Activated CD4-positive, alpha-beta T cell treated with anti-CD3 and anti-CD28 coated beads for 4 hours (primary cell): ENCODE data around the gene AP1S3.
"Not testable (repeated sequence)": the region's sequence is repeated elsewhere in the genome, so short reads cannot be mapped to it uniquely, and the experiment has no call there.

Experiments used
- DNase-seq, 2 donors: peaks; one replicate each; pipeline ENCODE4 v3.0.0-alpha.2; 2020

Gene AP1S3

GRCh38 chr2:223797811-223798721 lies 39.3 kb downstream of the AP1S3 start:
- DNase-seq: no peak

GRCh38 chr2:223797037-223797436 lies 40.3 kb downstream of the AP1S3 start:
- DNase-seq: no peak

DNA sequence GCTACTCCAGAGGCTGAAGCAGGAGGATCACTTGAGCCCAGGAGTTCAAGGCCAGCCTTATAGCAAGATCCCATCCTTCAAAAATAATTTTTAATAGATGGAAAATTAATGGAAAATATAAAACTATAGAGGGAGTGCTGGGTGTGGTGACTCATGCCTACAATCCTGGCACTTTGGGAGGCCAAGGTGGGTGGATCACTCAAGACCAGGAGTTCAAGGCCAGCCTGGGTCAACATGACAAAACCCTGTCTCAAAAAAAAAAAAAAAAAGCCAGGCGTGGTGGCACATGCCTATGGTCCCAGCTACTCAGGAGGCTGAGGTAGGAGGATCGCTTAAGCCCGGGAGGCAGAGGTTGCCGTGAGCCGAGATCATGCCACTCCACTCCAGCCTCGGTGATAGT lies 48.0 kb downstream of the AP1S3 start:
- no peak for DNase-seq

DNA sequence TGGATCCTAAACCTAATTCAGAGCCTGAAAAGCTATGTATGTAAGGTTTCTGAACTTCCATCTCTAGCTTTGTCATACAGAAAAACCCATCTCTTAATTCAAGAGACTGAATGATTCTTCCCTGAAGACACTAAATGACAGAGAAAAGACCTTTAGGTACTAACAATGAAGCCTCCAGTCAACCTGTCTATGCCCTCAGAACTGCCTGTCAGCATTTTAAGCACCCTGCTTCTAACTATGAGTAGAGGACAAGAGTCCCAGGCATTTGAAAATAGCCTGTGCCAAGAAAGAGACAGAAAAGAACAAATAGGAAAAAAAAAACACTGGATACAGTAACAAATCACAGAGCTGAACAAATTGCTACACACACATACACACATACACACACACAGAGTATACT lies 48.6 kb downstream of the AP1S3 start:
- no peak for DNase-seq

- not testable (repeated sequence) for DNase-seq
Observed at GRCh38 chr2:223788106-223788505, 49.3 kb downstream of the AP1S3 start.

GRCh38 chr2:223787358-223787757 lies 50.0 kb downstream of the AP1S3 start:
- no peak for DNase-seq

- DNase-seq: no peak
Observed at GRCh38 chr2:223786943-223787342, 50.4 kb downstream of the AP1S3 start.

DNA sequence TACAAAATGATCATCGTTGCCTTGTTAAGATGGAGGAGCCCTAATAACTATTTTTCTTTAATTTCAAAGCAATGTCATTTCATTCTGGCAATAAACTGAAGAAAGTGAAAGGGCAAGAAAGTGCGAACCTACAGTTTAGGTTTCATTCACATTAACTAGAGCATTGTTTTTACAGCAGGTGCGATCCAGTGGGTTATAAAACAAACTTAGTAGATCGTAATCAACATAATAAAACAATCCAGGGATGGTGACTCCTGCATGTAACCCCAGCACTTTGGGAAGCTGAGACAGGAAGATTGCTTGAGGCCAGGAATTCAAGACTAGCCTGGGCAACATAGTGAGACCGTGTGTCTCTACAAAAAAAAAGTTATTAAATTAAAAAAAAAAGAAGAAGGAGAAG lies 51.1 kb downstream of the AP1S3 start:
- no peak for DNase-seq

DNA sequence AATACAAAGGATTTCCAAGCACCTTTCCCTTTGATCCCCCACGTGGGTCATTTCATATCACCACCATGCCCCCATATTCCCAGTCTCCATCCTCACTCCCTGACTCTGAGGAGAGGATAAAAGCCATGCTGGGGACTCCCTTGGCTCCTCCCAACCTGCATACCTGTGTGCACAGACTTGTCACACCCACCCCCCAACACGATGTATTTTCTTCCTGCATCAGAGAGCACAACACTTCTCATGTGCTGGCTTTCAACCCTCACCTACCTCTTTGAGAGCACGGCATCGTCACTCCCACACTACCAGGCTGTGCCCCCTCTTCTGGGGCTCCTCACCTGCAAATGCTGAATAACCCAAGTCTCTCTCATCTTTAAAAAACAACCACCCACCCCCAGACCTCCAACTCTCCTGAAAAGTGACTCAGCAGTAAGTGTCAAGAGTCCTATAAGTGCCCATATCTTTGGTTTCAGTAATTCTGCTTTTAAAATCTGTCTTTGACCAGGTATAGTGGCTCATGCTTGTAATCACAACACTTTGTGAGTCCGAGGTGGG lies 53.1 kb downstream of the AP1S3 start:
- no peak for DNase-seq

- no peak for DNase-seq
Observed at GRCh38 chr2:223782629-223783028, 54.8 kb downstream of the AP1S3 start.

DNA sequence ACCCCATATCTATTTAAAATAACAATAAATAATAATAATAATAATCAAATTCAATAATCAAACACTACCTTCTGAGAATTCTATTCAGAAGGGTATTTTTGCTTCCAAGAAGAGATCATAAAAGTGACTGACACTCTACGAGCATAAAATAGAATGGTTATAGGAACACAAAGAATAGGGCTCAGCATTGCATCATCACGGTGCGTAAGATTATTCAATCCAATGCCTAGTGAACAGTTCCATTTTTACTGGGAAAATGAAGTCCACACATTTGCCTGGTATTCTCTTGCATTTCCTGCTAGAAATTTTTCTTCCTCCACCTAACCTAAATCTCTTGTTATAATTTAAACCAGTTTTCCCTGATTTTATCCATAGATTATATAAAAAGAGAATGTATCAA lies 55.8 kb downstream of the AP1S3 start:
- DNase-seq: no peak

DNA sequence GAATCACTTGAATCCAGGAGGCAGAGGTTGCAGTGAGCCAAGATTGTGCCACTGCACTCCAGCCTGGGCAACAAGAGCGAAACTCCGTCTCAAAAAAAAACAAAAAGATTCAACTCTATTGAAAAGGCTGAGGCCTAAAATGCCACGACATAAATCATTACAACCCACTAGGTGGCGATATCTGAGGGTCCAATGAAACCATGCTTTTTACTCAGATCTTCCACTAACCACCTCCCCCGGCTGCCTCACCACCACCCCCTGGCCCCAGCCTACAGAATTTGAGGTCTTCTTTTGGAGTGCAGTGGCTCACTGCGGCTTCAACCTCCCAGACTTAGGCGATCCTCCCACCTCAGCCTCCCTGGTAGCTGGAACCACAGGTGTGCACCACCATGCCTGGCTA lies 57.5 kb downstream of the AP1S3 start:
- DNase-seq: peak; percentile 44 to 45

GRCh38 chr2:223774193-223774592 lies 63.2 kb downstream of the AP1S3 start:
- no peak for DNase-seq

DNA sequence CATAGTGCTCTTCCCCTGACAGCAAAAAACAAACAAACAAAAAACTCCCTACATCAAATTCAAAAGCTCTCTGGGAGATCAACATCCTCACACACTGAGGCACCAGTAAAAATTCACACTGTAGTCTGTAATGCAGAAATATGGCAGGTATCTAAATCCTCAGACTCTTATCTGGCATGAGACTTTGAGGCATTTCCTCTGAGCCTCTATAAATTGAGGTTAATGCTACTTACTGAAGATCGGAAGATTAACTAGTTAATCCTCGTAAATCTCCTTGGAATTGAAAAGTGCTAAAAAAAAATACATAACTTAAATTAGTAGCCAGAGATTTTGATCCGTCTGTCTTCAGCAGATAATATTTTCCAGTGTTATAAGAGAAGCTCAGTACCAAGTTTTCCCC lies 65.0 kb downstream of the AP1S3 start:
- DNase-seq: no peak

- no peak for DNase-seq
Observed at GRCh38 chr2:223771475-223771874, 65.9 kb downstream of the AP1S3 start.

DNA sequence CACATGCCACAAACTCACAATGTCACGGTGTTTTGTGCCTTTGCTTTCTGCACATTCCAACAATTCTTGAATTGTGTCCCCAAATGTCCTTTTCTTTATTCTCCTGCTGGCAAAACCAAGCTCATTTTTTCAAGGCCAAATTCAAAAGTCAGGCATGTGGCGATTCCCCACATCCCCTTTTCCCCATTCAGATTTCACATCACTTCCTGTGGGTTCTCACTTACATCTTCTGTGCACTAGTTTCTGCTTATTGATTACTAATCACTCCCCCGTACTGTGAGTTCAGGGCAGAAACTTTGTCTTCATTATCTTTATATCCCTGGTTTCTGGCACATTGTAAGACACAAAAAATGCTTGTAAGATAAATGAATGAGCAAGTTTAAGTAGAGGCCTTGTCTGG lies 69.2 kb downstream of the AP1S3 start:
- DNase-seq: no peak

- no peak for DNase-seq
Observed at GRCh38 chr2:223767341-223767740, 70.0 kb downstream of the AP1S3 start.

DNA sequence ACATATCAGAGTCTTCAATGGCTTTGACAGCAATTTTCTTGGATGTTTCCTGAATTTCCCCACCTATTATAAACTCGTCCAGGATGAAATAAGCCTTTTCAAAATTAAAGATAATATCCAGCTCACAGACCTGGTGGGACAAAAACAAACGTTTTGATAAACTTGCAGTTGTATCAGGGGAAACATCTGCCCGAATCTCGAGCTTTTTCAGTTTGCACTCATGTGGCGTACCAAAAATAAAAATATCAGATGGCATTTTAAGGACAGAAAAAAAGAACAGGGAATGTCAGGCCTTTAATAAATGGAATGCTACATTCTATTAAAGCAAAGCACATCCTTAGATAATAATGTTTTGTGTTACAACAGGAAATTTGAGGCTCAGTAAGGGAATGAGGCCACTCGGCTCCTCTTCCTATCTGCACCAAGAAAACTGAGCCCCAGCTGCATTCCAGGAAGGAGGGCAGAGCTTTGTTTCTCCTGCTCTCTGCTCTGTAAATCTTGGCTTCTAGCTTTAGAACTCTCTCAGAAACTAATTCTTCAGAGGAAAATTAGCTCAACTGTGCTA lies 72.1 kb downstream of the AP1S3 start:
- DNase-seq: no peak

DNA sequence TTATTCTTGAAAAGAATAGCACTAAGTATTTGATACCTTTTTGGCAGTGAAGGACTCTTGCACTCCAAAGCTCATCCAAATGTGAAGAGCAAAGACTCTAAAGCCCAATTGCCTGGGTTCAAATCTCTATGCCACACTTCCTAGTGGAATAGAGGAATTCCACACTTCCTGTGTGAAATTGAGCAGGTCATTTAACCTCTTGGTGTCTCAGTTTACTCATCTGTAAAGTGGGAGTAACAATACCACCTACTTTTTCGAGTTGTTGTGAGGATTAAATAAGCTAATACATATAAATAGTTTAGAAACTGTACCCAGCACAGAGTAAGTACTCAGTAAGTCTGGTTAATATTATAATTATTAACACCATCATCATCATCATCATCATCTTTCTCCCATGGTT lies 72.6 kb downstream of the AP1S3 start:
- DNase-seq: no peak

GRCh38 chr2:223762853-223763252 lies 74.5 kb downstream of the AP1S3 start:
- no peak for DNase-seq

DNA sequence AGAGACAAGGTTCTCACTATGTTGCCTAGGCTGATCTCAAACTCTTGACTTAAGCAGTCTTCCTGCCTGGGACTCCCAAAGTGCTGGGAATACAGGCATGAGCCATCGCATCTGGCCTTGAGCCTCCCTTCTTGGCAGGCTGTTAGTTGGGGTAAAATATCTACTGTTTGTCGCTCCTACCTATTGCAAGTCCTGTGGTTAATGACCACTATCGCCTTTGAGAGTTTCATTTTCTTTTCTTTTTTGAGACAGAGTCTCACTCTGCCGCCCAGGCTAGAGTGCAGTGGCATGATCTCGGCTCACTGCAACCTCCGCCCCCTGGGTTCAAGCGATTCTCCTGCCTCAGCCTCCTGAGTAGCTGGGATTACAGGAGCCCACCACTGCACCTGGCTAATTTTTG lies 75.6 kb downstream of the AP1S3 start:
- not testable (repeated sequence) for DNase-seq

DNA sequence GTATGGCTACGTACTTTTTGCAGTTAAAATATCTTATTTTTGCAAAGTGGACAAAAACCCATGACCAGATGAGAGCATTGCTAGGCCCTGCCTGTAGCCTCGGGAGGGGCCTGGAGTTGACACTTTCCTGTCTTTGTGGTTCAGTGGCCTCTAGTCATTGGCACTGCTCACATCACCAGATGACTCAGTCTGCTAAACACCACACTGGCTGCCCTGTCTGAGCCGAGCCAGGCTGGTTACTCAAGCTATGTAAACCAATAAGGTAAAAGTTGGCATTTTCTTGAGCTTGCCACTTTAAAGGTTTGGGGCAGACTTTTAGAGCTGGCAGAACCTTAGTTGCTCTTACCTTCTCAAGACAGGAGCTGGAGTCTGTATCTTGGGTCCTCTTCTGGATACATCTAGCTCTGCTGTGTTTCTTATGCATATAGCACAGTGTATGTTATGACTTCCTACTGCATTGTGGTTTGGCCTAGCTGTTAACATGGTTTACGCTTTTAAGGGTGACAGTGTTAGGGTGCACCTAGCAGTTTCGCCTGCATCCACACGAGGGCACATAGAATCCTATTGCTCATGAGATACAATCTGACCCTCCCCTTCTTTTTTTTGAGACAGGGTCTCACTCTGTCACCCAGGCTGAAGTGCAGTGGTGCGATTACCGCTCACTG lies 76.4 kb downstream of the AP1S3 start:
- DNase-seq: peak; percentile 7 to 38

- DNase-seq: no peak
Observed at GRCh38 chr2:223759569-223760430, 77.6 kb downstream of the AP1S3 start.
